Suprapubic skin (tissue), 3 donors: ENCODE results near the gene APMAP.

Source experiments
- CTCF ChIP-seq, 2 donors: fragments of 200-600 bp in 1 of 2; fragments of 450-650 bp in 1 of 2; sonication (generic) in 1 of 2; IDR thresholded peaks; one replicate each; pipeline ENCODE4 v1.5.1; 2016 to 2019; ENCODE audit warnings: antibody characterized with exemption in 2 of 2, mild to moderate bottlenecking in 1 of 2, moderate library complexity in 1 of 2
- POLR2A ChIP-seq, 2 donors: fragments of 450-650 bp; IDR thresholded peaks; one replicate each; pipeline ENCODE4 v1.6.1; 2017; ENCODE audit warnings: antibody characterized with exemption in 2 of 2, mild to moderate bottlenecking in 2 of 2, moderate library complexity in 2 of 2

DNA sequence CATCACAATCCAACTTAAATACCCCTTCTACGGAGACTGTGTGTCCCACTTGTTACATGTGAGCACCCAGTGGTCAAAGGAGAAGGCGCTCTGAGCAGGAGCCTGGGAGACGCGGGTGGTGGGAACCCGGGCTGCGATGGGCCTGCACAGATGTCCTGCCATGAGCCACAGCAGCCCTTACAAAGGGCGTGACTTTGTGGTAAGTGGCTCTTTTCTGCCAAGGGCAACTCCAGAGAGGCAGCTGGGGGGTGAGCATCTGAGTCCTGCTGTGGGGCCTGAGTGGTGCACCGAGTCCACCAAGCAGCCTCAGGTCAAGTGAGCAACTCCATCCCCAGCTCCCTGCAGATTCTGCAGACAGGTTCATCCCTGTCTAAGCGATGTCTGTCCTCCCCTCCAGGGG lies 77.1 kb downstream of the APMAP start:
- no peak for TF ChIP-seq CTCF (IDR thresholded peaks at IDR 0.05)
- no peak for TF ChIP-seq POLR2A (IDR thresholded peaks at IDR 0.05)
